IPS DF 4.7 (cell line): ENCODE data around the gene MOSMO.

Experiments
- DNase-seq: peaks from one replicate; pipeline ENCODE4 v3.0.0-alpha.2; 2013; ENCODE audit warnings: low spot score; ENCODE audit errors: extremely low read depth

MOSMO gene

DNA sequence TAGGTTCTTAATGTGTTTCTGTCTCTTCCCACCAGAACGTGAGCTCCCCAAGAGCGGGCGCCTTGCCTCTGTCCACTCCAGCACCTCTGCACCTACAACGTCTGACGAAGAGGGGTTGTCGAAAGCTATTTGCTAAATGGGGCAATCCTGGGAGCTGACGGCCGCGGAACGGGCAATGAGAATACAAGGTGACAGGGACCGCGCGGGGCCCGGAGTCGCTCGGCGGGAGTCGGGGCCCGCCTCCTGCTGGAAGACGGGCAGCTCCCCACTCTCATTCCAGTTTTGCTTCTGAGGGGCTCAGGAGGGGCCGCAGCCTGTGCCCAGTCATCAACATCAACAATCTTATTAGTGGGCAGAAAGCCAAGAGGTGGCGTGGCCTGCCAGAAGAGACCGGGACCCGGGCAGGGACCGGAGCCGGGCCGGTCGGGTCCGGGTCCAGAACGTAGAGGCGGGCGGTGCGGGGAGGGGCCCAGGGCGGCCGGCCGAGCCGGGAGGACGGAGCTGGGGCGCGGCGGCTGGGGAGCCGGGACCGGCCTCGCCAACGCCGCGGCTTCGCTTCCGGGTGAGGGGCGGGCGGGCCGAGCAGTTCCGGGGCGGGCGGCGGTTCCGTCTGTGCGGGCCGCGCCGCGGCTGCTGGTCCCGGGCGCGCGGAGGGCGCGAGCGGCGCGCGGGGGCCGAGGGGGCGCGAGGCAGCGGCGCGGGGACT, at the start of gene MOSMO:
TSS of gene MOSMO (plus strand) at position 603 of the 706 bp plus-strand sequence. CDS start 191 bp downstream, outside the sequence.
- no peak for DNase-seq

DNA sequence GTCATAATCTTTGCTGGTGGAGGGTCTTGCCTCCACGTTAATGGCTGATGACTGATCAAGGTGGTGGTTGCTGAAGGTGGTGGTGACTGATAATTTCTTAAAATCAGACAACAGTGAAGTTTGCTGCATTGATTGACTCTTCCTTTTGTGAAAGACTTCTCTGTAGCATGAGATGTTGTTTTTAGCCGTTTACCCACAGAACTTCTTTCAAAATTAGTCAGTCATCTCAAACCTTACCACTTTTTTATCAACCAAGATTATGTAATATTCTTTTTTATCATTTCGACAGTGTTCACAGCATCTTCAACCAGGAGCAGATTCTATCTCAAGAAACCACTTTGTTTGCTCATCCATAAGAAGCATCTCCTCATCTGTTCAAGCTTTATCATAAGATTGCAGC, 48.9 kb upstream of the MOSMO start:
- DNase-seq: no peak

- DNase-seq: no peak
These were observed 45.4 kb upstream of the MOSMO start for GRCh38 chr16:21962475-21962874.

DNA sequence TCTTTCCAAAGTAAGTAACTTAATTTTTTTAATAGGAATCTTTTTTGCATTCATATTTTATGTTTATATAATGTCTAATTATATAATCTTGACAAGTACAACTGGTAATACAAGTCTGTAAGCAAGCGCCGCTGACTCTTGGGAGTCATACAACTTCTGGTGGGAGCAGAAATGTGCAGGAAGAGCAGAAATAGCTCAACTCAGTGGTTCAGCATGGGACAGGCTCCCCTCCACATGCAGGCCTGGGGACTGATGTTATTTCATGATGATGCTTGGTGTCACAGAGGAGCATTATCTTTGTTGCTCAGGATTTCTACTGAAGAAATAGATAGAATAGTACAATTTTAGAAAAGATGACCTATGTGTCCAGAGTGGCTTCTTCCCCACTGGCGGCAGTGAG, 44.0 kb upstream of the MOSMO start:
- no peak for DNase-seq

DNA sequence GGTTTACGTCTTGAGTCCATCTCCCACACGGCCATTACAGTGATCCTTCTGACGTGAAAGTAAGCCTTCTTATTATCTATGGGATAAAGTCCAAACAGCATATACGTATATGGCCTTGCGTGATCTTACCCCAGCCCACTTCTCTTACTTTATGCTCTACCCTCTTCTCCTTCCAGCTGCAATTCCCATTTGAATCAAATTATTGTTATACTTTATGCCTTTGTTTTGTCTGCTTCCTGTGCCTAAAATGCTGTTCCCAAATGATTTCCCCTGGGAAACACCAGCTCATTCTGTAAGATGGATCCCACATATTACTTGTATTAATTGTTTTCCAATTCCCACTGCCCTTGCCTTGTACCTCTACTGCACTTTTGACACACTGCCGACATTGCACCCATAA, 43.6 kb upstream of the MOSMO start:
- DNase-seq: no peak

GRCh38 chr16:21971856-21972255, 36.1 kb upstream of the MOSMO start:
- no peak for DNase-seq

GRCh38 chr16:21973945-21974344, 34.0 kb upstream of the MOSMO start:
- DNase-seq: no peak

DNA sequence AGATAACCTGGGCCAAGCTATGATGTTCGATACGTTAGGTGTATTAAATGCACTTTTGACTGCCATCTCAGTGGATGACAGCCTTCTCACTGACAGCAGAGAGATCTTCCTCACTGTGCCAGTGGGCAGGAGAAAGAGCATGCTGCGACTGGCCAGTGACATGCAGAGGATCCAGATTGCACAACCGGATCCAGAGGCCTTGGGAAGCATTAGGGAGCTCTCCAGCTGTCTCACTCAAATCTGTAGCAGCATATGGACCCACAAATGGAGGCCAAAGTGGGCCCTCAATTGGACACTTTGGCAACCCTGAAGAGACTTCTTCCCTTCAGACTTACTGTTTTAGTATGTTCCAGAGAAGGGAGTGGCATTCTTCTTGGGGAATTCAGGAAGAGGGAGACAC, 27.9 kb upstream of the MOSMO start:
- DNase-seq: no peak

DNA sequence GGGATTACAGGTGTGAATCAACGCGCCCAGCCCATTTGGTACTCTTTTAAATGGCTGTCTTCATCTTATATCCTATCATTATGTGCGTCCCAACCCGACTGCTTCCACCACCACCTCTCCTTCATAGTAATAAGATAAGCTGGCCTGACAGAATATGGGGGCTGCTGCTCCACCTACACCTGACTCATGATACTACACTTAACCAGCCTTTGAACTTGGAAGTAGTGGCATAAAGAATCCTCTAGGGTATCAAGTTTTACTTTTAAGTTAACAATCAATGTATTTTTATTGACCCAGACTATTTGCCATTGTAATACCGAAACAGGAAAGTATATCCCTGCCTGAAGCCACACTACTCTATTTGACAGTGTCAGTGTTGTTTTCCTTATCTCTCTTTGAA, 25.8 kb upstream of the MOSMO start:
- DNase-seq: no peak

DNA sequence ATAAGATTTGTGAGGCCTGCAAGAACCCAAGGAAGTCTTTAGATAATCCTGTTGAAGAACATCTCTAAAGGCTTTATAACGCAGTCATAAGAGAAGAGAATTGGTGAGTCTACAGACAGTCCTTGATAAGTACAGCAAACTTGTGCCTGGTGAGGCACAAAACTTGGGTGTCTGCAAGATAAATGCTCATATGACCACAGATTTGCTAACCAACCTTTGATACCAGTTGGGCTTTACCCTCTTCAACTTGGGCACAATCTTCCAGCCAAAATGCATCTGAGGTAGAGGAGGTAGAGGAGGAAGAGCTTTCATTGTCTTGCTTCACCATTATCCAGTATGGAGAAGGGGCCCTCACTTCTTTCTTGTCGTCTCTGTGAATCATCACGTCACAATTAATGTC, 23.8 kb upstream of the MOSMO start:
- DNase-seq: no peak

GRCh38 chr16:21985524-21985923, 22.4 kb upstream of the MOSMO start:
- no peak for DNase-seq

DNA sequence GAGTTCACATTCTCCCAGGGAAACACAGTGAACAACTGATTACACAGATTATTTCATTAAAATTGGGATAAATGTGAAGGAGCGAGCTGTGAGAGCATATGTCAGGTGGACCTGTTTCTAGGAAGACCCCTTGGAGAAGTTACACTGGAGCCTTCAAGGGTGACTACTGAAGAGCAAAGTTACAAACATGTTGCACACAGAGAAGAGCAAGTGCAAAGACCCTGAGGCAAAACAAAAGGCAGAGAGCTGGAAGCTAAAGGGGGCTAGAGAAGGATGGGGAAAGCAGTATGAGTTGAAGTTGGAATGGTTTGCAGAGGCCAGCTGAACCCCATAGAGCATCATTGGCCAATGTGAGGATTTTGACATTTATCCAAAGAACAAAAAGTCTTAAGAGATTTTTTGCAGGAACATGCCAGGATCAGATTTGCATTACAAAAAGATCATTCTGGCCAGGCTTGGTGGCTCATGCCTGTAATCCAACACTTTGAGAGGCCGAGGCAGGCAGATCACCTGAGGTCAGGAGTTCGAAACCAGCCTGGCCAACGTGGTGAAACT, 21.1 kb upstream of the MOSMO start:
- no peak for DNase-seq

DNA sequence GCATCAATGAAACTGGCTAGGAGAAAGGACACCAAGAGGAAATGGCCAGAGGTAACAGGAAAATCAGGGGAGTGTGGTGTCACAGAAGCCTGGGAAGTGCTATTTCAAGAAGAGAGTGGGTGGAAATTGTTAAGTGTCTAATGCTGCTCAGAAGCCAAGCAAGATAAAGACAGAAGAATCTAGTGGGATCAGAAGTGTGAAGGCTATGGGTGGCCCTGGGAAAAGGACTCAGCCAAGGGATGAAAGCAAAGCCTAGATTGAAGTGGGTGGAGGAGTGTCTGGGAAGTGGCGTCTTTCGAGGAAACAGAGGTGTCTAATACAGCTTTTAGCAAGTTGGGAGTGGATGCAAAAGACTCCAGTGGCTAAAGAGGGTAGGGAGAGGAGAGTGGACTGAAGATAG, 20.4 kb upstream of the MOSMO start:
- DNase-seq: no peak

GRCh38 chr16:21989133-21989532, 18.8 kb upstream of the MOSMO start:
- no peak for DNase-seq

DNA sequence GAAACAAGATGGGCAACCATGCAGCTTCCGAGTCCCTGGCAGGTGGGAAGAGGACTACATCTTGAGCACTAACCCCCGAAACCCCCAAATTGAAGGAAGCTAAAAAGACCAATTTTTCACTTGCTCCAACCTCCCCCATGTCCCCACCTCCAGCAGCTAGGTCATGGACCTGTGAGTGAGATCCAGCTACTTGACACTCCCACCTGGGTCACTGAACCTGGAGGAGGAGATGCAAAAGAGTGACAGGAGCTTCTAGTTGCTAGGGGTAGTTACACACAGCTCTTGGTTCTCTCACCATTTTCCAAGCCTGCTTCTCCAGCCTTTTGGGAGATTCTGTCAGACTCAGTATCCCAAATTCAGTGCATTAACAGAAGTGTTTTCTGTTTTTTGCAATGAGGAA, 18.2 kb upstream of the MOSMO start:
- DNase-seq: no peak

GRCh38 chr16:21990381-21990944, 17.4 kb upstream of the MOSMO start:
- no peak for DNase-seq

GRCh38 chr16:21991621-21992020, 16.3 kb upstream of the MOSMO start:
- DNase-seq: no peak

DNA sequence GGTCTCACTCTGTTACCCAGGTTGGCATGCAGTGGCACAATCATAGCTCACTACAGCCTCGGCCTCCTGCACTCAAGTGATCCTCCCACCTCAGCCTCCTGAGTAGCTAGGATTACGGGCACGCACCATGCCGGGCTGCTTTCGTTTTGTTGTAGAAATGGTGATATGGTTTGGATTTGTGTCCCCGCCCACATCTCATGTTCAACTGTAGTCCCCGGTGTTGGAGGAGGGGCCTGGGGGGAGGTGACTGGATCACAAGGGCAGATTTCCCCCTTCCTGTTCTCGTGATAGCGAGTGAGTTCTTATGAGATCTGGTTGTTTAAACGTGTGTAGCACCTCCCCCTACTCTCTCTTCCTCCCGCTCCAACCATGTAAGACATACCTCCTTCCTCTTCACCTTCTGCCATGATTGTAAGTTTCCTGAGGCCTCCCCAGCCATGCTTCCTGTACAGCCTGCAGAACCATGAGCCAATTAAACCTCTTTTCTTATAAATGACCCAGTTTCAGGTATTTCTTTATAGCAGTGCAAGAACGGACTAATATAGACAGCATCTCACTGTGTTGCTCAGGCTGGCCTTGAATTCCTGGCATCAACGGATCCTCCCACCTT, 12.9 kb upstream of the MOSMO start:
- DNase-seq: no peak

GRCh38 chr16:21996923-21997696, 10.8 kb upstream of the MOSMO start:
- no peak for DNase-seq

DNA sequence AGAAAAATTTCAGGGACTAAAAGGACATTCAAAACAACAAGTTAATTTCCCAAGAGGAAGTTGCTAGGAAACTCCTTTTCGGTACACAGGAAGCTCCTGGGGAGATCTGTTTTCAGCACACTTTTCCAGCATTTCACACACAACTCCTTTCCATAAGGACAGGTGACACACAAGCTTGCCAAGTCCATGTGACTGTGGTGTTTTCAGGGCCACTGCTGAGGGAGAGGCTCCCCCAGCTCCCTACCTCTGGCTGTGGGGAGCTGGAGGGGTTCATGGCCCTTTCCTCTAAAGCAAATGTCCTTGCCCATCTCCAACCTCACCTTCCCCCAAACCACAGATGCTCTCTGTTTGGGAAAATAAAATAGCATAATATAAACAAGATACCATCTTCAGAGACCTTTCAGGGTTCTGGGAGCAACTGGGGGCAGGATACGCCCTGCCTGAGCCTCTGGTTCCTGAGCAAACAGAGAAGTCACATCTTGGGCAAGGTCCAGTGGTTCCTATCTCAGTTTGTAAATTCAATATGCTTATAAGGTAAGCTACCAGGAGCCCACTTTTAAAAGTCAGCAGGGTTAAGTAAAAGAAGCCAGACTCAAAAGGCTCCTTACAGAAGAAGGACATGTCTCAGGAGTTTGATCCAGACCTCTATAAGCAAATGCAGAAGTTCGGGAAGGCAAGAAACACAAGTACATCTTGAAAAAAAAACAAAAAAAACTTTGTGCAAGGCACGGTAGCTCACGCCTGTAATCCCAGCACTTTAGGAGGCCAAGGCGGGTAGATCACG, 10.0 kb upstream of the MOSMO start:
- no peak for DNase-seq

GRCh38 chr16:22001591-22001990, 6.3 kb upstream of the MOSMO start:
- DNase-seq: no peak
